GM21423 (cell line): ENCODE data around the gene S100A4.
A peak's percentile ranks its signal among the peaks of the same experiment; 100 is the strongest.
"Not testable (repeated sequence)": the region's sequence is repeated elsewhere in the genome, so short reads cannot be mapped to it uniquely, and the experiment has no call there.

Source experiments
- ATAC-seq: cut with Tn5 transposase; IDR thresholded peaks from one replicate; pipeline ENCODE4 v1.9.1; 2021; ENCODE audit warnings: mild to moderate bottlenecking, moderate library complexity; ENCODE audit not compliant: unreplicated experiment

S100A4 gene

DNA sequence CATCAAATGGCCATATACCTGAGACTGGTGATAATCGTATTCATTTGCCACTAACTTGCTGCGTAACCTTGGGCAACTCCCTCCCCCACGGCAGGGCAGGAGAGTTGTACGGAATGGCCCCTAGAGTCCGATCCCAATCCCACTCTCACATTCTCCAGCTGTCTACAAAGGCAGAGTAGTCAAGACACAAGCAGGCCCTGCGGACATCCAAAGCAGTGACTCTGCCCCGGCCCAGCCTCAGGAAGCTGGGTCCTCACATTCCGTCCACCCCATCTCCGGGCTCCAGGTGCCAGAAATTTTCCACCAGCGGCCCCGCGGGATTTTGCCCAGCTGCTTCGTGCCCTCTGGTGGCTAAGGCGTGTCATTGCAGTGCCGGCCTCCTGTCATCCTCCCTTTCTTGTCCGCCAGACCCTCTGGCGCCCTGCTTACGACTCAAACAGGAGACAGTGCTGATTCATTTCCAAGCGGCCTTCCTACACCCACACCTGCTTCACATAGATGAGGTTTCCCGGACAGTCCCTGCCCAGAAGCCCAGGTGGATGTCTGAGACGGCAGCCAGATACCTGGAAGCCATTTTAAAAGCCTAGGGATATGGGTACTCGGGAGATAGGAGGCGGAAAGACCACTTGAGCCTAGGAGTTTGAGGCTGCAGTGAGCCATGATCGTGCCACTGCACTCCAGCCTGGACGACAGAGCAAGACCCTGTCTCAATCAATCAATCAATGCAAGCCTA is 22.9 kb upstream of the S100A4 start:
- ATAC-seq = no peak

DNA sequence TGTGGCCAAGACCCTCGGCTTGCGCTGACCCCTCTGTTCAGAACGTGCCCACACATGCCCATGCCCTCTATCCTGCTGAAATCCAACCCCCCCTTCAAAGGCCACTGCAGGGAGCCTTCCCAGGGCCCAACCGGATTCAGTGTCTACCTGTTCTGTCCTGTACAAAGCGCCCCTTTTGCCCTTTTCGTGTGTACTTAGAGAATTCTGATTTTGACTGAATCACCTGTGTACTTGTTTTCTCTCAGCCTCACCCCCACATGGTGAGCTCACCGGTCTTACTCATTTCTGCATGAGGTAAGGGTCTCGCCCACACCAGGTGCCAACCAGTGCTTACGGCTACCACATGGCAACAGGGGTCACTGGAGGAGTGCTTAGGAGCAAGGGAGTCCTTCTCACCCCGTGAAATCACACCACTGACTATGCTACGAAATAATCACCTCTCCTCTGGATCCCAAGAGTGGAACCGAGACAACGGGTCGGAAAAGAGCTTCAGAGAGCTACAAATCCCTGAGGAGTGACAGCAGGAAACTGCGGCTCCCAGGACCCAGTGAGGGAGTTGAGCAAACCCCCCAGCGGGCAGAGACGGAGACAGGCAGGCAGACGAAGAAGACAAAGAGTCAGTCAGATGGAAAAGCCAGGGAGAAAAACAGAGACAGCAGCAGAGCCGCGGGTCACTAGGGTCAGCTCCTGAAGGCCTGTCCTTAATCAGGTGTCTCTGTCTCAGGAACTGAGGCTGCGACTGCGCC is 22.2 kb upstream of the S100A4 start:
- no peak for ATAC-seq

DNA sequence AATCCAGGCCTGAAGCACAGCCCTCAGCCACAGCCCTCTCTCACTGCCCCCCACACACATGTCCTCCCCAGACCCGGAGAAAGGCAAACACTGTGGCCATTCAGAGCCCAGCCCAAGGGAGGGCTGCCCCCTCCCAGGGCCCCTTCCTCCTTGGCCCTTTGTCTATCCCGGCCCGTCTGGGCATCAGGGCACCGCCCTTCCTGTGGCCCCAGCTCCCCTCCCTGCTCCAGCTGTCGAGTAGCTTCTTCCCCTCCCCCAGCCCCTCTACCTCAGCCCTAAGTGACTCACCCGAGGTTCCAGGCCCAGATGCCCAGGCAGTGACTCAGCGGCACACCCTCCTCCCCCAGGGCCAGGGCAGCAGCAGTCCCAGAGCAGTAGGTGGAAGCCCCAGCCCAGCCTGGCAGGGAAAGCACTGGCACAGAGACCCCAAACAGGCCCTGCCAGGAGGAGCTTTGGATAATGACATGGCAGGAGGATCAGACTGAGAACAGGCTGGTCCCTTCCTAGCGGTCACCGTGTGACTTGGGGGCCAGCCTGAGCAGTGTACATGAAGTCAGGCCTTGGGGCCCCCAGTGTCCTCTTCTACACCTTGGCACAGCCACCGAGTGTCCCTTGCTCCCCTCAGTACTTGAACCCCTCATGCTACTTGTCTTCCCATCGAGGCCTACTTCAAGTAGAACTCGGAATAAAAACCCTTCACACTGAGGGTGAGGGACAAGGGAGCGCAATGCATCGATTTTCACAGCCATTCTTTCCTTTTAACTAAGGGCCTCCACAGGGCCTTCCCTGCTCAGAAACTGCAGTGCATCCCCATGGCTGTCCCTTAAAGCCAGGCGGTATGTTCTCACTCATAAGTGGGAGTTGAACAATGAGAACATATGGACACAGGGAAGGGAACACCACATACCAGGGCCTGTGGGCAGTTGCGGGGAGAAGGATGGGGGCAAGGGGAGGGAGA is 21.1 kb upstream of the S100A4 start:
- peak; percentile 62 for ATAC-seq

DNA sequence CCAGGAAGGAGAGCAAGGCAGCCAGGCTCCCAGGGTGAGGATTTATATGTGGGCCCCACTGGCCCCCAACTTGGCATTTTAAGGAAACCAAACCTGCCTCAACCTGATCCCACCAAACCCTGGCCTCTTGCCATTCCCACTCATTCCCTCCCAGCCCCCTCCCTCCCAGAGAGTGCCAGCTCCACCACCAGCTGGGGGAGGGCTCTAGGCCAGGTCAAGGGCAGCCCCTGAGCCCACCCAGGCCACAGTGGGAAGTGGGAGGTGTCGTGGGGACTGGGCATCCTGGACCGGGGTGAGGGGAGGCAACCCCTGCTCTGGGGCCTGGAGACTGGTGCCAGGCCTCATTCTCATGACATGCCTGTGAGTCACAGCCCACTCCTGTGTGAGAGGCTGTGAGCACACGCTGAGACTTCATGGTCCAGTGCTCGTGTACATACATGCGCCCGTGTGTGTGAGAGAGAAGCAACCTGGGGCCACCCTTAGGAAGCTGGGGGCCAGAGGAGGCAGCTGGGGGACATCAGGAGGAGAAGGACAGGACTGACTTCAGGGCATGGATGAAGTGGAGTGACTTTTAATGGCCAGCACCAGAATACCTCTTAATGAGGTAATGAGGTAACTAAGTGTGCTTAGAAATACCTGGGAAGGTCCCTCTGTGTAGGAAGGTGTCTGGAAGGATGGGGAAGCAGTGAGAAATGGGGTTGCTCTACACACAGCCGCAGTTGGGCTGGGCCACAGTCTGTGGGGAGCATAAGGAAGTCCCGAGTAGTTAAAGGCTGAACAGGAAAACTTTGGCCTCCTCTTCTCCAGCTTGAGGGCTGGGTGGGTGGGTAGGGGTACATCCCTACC is 20.1 kb upstream of the S100A4 start, which contains the start of gene S100A2:
S100A2 (minus strand) TSS at position 316 of the 846 bp plus-strand sequence. CDS start 1,967 bp downstream, outside the sequence.
- ATAC-seq = no peak

DNA sequence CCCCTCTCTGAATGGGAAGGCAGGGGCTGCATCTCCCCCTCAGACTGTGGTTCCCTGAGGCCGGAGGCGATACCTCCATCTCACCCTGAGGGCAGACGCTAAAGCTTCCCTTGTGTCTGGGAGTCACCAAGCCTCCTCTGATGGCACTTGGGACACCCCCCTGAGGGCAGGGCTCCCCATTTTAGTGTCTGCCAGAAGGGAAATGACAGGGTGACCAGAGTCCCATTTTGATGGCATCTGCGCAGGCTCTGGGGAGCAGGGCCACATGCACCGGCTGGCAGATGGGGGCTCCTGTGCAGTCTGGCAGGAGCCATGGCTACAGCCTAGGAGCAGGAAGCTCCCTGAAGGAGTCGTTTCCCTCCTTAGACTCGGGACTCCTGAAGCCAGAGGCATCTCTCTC is 18.4 kb upstream of the S100A4 start:
- no peak for ATAC-seq

DNA sequence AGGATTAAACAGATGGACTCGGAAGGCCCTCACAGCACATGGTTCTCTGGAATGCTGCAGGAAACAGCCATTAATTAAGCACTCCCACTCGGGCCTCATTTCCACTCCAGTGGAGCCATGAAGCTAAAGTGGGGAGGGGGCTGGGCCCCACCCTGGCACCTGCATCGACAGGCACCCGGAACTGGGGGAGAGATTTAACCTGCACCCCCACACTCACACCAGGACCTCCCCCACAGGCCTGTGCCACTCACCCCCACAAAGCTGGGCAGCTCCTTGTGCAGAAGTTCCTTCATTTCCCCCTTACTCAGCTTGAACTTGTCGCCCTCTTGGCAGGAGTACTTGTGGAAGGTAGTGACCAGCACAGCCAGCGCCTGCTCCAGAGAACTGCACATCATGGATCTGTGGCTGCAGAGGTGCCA is 17.9 kb upstream of the S100A4 start:
- no peak for ATAC-seq

DNA sequence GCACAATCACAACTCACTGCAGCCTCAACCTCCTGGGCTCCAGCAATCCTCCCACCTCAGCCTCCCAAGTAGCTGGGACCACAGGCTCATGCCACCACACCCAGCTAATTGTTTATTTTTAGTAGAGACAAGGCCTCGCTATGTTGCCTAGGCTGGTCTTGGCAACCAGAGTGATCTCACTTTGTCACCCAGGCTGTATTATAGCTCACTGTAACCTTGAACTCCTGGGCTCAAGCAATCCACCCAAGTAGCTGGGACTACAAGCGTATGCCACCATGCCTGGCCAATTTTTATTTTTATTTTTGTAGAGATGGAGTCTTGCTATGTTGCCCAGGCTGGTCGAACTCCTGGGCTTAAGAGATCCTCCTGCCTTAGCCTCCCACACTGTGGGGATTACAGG is 16.4 kb upstream of the S100A4 start:
- ATAC-seq = not testable (repeated sequence)

DNA sequence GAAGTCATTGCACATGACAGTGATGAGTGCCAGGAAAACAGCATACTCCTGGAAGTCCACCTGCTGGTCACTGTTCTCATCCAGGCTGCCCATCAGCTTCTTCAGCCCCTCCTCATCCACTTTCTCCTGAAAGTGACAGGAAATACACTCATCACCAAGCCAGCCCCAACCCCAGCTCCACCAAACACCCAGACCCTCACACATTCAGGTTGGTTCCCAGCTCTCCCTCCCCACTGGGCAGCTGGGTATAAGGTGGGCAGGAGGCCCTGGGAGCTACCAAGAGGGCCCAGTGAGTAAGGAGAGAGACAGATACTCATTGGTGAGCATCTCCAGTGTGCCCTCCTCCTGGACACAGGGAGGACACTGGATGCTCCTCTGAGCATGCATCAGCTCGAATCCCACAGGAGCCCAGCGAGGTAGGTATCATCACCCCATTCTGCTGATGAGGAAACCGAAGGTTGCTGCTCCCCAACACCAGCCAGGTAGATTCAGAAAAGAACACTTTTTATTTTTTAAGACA is 15.9 kb upstream of the S100A4 start:
- ATAC-seq = no peak

DNA sequence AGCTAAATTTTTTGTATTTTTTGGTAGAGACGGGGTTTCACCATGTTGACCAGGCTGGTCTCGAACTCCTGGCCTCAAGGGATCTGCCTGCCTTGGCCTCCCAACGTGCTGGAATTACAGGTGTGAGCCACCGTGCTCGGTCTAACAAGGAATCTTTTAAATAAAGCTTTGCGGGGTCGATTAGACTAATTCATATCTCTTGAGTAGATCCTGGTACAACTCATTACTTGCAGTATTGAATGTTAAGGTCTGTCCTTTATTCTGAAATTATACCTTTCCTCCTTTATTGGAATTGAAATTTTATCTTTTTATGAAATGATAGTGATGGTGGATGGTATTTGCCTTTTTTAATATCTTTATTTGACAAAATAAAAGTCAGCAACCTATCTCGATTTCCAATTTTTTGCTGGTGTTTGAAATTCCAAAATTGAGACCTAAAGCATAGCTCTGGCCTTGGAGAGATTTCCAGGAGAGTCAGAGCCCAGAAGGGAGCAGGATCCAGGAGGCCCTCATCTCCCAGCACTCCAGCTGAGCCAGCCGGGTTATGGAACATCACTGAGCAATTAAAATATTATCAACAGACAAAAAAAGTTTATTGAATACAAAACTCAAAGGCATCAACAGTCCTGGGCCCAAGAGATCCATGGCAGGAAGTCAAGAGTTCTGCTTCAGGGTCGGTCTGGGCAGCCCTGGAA is 15.3 kb upstream of the S100A4 start:
- ATAC-seq = no peak

DNA sequence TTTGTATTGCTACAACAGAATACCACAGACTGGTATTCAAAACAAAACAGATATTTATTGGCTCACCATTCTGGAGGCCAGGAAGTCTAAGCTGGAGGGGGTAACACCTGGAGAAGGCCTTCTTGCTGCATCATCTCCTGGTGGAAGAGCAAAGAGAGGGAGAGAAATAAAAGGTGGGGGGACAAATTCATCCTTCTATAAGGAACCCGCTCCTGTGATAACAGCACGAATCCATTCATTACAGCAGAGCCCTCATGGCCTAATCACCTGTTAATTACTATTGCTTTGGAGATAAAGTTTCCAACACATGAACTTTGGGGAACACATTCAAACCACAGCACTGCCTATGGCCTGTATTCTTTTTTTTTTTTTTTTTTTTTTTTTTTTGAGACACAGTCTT is 14.6 kb upstream of the S100A4 start:
- no peak for ATAC-seq

DNA sequence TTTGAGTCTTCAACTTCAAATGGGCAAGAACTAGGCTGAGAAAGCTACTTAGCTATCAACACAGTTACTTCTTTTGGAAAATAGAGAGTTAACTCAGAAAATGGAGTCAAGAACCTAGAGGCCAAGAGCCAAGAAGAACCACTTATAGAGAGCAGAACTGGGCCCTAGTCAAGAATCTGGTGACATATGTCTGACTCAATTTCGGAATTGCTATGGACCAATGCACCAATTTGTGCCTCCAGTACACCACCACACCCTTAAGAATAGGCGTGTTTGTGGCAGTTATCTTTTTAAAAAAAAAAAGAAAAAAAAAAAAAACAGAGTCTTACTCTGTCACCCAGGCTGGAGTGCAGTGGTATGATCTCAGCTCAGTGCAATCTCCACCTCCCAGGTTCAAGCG is 12.3 kb upstream of the S100A4 start:
- ATAC-seq = no peak

DNA sequence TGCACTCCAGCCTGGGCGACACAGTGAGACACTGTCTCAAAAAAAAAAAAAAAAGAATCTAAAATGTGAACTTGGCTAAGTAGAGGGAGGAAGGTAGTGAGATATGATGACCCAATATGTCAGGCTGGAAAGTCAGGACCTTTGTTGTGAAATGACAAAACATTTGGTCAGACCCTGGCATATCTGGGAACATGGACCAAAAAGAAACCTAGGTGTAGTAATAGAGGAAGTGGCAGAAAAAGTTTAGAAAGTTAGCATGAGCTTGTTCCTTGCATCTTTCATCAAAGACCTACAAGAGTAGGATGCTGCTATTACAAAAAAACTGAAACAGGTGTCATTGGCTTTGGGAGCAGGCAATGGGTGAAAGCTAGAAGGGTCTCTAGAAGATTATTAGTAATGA is 10.7 kb upstream of the S100A4 start:
- no peak for ATAC-seq

DNA sequence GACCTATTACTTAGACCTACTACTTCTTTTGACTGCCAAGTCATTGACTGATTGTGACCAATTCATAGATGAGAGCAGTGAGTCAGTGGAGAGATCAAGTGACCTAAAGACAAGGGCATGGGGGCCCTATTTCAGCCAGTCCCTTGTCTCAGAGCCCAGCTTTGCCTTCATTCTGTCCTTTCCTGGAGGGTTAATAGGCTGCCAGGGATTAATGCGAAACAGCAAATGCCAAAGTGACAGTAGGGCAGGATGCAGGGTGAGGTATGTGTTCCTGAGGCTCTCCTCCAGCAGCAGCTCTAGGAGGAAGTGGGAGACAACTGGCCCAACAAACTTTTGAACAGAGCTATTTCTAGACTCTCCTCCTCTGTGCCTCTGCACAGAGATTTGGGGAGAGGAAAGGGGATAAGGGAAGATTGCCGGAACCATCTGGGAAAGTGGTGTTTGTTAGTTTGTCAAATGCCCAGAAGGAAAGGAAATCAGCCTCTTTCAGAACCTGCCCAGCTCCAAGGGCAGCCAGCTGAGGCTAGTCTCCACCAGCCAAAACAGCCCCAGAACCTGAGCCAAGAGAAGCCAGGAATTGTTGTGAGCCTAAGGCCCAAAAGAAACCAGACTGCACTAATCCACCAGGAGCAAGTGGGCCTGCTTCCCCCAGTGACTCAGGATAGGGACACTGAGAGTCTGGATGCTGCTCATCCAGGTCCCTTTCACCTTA is 8.4 kb upstream of the S100A4 start:
- ATAC-seq = no peak

DNA sequence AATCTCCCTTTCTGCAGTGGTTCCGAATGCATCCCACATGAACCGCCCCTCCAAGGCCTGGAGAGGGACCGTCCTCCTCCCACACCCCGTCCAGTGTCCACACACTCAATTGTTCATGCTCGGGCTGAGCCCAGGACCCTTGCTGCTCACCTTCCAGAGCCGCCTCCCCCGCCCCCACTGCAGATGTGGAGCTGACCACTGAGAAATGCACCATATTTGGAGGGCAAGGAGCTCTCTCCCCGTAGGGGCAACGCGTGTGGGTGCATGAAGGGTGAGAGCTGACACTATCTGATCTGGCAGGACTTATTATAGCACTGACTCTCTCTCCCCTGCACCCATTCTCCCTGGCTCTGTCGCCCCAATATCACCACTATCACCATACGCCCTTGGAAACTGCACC is 7.5 kb upstream of the S100A4 start:
- ATAC-seq = no peak

DNA sequence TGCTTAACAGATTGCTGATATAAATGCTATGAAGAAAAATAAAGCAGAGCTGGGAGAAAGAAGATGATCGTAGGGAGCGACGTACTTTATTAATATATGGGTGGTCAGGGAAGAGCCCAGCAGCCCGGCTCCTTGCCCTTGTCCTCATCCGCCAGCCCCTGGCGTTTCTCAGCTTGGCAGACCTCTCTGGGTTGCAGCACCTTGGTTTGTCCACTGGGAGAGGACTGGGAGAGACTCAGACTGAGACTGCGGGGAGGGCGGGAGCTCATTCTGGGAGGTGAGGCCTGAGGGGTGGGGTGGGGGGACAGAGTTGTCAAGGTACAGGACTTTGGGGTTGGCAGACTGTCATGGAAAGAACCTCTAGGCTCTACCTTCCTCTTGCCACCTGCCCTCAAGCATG is 6.7 kb upstream of the S100A4 start:
- no peak for ATAC-seq

DNA sequence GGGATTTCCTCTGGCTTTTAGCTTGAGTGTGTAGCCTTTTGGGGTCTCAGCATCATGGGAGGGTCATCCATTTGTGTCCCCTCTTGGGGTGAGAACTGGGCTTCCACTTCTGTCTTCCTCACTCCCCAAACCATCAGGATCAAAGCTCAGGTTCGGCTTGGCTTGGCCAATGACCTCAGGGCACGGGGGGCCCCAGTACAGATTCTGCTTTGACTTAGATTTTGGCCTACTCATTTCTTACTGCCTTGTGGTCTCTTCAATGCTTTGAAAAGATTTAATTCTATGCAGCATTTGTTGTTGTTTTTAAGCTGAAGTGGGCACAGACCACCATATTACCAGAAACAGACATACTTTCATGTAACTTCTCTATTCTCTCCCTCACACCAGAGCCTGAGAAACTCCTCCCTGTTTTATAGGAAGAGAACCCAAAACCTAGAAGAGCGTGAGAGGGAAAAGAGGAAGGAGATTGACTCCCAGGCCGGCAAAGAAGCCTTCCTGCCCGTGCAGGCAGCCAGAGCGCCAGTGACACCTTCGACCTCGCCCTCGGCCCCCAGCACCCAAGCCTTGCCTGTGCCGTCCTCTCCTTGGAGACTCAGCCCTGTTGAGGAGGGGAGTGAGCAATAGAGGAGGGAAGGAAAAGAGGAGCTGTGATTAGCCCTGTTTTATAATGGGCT is 5.4 kb upstream of the S100A4 start:
- no peak for ATAC-seq

DNA sequence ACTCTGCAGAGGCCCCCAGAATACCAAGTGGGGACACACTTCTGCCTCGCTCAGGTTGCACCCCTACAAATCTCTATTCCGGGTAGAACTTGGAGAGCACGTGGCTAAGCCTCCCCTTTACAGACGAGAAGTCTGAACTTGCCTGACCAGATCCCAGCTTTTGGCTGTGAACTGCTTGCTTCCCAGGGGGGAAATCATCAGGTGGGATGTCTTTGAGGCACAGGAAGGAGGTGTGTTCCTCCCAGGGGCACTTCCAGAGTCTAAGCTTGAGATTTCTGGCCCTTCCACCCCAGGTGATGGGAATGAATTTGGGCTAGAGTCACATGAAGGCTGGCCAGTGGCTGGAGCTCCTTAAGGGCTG is 4.8 kb upstream of the S100A4 start:
- no peak for ATAC-seq

DNA sequence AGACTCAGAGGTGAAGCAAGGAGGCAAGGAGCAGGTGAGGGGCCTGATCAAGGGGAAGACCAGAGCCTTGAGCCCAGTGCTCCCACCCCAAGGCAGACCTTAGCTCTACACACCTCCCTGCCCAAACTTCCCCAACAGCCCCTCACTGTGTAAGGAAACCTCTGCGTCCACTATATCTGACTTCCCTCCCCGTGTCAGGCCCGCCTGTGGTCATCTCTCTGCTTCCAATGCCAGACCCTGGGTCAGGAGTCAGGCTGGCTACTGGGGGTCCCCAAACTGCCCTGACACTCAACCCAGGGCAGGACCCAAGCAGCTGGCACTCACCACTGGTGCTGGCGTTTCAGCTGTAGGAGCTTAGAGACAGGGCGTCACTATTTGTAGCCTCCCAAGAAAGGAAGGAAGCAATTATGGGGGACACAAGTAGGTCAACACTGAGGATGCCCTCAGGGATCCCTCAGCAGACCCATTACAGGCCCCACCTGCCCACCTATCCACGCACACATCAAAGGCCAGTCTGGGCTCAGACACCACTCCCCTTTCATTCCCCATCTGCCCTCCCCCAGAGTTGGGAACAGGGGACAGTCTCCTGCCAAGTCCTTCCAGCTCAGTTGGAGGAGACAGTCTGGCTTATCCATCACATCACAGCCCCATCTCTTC is 4.3 kb upstream of the S100A4 start:
- ATAC-seq = no peak
